ENCODE measurements around the gene SAMD5.

The SAMD5 gene

DNA sequence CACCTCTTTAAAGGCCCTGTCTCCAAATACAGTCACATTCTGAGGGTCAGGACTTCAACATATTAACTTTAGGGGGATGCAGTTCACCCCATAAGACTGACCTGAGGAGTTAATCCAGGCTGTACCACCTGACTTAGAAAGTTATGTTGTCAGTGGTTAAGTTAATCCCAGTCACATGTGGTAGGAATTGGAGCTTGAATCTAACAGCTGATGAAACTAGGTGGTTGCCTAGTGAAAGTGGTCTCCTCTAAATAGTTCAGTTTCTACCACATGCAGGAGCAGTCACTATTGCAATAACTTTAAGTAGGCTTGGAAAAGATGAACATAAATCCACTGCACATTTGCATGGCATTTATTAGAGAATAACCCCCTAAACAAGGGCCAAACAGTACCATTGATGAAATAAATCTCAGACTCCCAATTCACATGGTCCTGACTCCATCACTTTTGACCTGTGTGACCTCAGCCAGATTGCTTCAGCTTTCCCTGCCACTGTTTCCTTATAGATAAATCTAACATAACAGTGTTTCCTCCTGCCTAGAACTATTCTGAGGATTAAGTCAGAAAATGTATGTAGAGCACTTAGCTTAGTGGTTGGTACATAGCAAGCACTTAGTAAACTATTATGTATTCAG lies 20.1 kb downstream of the SAMD5 start:
- TF ChIP-seq, protein P1, sequence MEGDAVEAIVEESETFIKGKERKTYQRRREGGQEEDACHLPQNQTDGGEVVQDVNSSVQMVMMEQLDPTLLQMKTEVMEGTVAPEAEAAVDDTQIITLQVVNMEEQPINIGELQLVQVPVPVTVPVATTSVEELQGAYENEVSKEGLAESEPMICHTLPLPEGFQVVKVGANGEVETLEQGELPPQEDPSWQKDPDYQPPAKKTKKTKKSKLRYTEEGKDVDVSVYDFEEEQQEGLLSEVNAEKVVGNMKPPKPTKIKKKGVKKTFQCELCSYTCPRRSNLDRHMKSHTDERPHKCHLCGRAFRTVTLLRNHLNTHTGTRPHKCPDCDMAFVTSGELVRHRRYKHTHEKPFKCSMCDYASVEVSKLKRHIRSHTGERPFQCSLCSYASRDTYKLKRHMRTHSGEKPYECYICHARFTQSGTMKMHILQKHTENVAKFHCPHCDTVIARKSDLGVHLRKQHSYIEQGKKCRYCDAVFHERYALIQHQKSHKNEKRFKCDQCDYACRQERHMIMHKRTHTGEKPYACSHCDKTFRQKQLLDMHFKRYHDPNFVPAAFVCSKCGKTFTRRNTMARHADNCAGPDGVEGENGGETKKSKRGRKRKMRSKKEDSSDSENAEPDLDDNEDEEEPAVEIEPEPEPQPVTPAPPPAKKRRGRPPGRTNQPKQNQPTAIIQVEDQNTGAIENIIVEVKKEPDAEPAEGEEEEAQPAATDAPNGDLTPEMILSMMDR (IDR thresholded peaks at IDR 0.05): no peak

DNA sequence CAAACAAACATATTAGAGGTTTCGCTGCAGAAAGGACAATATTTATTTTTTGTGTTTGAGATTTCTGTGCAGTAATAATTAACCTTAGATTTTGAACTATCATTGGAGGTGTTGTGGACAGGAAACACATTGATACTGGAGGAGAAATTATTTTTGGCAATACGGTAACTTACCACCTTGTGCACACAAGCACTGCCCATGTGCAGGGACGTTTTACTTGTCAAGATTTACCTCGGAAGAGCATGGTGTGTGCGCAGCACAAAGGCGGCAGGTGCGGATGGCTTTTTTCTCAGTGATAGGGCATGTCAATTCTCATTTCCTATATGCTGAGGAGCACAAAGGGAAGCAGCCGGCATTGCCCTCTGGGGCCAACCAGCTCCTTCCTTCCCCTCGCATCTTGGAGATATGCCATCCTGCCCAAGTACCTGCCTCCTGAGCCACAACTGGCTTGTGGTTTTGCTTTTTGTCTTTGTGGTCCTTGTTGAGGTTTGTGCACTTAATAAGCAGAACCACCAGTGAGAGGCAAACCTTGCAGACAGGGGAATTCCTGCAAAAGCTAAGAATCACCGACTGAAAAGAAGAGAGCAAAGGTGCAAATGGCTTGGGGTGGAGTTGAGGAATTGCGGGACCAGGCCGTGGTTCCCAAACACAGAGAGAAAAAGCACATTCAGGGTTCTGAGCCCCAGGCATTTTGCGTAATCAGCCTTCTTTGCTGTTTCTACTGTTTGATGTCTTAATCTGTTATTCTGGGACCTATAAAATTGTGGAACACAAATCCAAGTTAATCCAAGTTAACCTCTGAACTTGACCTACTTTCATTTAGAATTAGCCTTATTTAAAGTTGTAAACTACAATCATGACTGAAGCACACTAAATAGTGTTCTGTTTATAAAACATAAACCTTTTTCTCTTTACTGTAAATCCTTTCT lies 21.9 kb downstream of the SAMD5 start:
- TF ChIP-seq, protein P1 (IDR thresholded peaks at IDR 0.05): no peak

DNA sequence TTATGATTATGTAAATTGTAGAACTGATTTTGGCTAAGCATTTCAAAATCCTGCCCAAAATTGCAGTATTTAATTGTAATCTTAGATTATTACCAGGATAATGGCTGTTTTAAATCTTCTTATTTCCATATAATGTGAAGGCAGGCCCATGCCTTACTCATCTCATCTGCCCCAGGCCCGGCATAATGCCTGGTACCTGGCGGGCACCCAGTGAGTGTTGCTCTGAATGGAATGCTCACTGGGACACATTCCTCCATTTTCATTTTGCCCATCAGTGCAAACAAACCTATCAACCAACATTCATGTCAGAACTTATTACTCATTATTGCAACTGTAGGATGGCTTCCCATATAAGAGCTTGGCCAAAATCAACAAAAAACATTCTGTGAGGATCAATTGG lies 22.8 kb downstream of the SAMD5 start:
- TF ChIP-seq, protein P1 (IDR thresholded peaks at IDR 0.05): no peak

DNA sequence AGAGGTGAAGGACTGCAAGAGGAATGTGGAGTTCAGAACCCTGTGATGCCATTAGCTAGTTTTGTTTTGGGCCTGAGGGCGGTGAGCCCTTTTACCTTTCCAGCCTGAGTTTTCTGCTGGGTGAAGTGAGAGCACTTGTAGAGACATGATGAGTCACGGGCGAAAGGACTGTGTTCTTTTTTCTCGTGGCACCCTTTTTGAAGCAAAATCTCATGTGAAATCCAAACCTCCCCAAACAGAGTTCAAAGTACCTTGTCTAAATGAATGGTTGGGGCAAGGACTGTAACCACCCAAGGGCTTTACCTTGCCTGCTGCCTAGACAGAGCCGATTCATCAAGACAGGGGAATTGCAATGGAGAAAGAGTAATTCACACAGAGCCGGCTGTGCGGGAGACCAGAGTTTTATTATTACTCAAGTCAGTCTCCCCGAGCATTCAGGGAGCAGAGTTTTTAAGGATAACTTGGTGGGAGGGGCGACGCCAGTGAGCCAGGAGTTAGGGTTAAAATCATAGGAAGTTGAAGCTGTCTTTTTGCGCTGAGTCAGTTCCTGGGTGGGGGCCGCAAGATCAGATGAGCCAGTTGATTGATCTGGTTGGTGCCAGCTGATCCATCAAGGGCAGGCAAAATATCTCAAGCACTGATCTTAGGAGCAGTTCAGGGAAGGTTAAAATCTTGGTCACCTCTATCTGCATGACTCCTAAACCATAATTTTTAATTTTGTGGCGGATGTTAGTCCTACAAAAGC lies 25.8 kb downstream of the SAMD5 start:
- TF ChIP-seq, protein P1 (IDR thresholded peaks at IDR 0.05): no peak

DNA sequence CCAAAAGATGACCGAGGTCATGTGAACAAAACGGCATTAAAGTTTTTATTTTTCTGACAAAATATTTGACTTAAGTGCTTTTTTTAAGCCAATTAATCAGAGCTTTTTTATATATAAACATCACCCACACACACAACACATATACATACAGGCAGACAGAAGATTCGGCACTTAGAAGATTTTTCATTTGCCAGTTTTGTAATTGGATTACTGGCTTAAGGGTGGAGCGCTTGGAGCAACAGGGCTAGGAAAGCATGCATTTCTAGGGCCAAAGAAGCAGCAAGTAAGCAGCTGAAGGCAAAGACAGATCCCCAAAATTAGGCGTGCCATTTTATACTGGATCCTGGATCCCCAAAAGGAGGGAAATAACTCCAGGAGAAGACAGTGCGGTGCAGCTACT lies 30.3 kb downstream of the SAMD5 start:
- TF ChIP-seq, protein P1 (IDR thresholded peaks at IDR 0.05): no peak

DNA sequence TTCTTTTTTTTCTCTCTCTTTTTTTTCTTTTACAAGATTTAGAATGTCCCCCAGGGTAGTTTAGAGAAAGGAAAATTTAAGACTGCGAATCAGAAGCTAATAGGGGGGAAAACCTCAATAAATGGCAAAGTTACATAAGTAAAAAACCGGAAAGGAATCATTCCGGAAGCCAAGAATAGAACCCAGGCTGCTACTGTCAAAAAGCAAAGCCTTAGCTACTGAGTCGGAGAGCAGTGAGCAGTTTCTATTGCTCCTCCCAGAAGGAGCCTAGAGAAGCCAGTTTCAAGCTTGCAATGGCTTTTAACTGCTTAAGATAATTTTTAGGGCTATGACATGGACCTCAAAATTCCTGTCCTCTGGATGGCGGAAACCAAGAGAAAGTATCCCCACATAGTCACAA lies 31.6 kb downstream of the SAMD5 start:
- TF ChIP-seq, protein P1 (IDR thresholded peaks at IDR 0.05): no peak

DNA sequence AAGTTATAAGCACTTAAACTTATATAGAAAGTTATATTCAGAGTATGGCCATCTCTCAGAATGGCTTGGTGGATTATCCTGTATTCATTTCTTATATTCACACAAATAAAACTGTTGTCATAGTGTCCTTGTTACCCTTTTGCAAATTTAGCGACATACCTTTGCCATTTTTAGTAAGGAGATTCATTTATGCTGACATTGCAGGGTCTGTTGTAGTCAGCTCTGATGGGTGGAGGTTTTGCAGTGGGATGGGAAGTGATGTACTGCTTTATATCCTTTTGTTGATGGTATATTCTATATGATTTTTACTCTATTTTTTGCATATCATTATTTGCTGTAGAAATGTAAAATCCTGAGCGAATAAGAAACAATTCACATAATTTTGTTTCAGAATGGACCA lies 35.9 kb downstream of the SAMD5 start:
- TF ChIP-seq, protein P1 (IDR thresholded peaks at IDR 0.05): no peak

All from LNCAP (cell line).